C4-2B (cell line): ENCODE results near the gene CASZ1.

Experiments used
- H3K27ac ChIP-seq: fragments of 450-650 bp; 2 replicates; pipeline ENCODE4 v1.5.1; 2017
- CTCF ChIP-seq: fragments of 450-650 bp; conservative IDR thresholded peaks from 2 replicates; pipeline ENCODE4 v1.5.1; 2017; ENCODE audit warnings: mild to moderate bottlenecking
- ZFX ChIP-seq: fragments of 450-650 bp; IDR thresholded peaks from 2 replicates; pipeline ENCODE4 v1.6.1; 2017

Gene CASZ1

GRCh38 chr1:10706376-10706913, 90.0 kb downstream of the CASZ1 start:
- no peak for TF ChIP-seq CTCF
- TF ChIP-seq ZFX = no peak

GRCh38 chr1:10705953-10706352, 90.5 kb downstream of the CASZ1 start:
- H3K27ac ChIP-seq = no peak overlapping the region
- TF ChIP-seq CTCF = no peak

More at GRCh38 chr1:10706376-10706913, 90.0 kb downstream of the CASZ1 start:
- H3K27ac ChIP-seq = no peak overlapping the region

- no peak overlapping the region for H3K27ac ChIP-seq
- TF ChIP-seq ZFX (no peak), CTCF (no peak)
Measured at GRCh38 chr1:10704368-10704882, 92.0 kb downstream of the CASZ1 start.

GRCh38 chr1:10703702-10704101, 92.7 kb downstream of the CASZ1 start:
- no peak for TF ChIP-seq ZFX
- no peak for TF ChIP-seq CTCF
- no peak overlapping the region for H3K27ac ChIP-seq

- H3K27ac ChIP-seq = peak overlapping the region; percentile 96; the same call in 1 of the 2 replicates
- TF ChIP-seq CTCF = no peak
- no peak for TF ChIP-seq ZFX
Measured at GRCh38 chr1:10701145-10701544, 95.3 kb downstream of the CASZ1 start.

GRCh38 chr1:10699470-10699835, 97.0 kb downstream of the CASZ1 start:
- TF ChIP-seq CTCF = no peak
- TF ChIP-seq ZFX = no peak
- H3K27ac ChIP-seq = peak overlapping the region; percentile 96

- peak overlapping the region; percentile 96 for H3K27ac ChIP-seq
- TF ChIP-seq ZFX (no peak), CTCF (no peak)
Measured at GRCh38 chr1:10698726-10699469, 97.5 kb downstream of the CASZ1 start.
